ENCODE results near the gene MUCL3.

MUCL3 gene

DNA sequence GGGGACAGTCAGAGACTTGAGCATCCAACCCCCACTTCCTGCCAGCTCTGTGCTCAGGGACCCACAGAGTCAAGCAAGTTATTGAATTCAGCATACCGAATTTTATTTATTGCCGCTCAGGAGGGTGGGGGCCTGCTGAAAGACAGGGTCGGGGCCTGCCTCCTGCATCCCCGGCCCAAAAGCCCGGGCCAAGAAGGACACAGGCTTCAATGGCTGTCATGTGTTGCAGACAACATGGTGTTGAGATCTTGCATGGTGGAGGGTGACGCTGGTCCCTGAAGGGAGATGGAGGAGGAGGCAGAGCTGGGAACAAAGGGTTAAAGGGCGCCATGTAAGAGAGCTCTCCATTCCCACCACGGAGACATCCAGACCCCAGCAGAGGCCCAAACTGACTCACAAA, 9.5 kb upstream of the MUCL3 start:
- DNase-seq (ENCODE audit: low read depth): no peak
- no peak overlapping the region for H3K4me3 ChIP-seq (ENCODE audit: low read length)
- TF ChIP-seq, protein P1, sequence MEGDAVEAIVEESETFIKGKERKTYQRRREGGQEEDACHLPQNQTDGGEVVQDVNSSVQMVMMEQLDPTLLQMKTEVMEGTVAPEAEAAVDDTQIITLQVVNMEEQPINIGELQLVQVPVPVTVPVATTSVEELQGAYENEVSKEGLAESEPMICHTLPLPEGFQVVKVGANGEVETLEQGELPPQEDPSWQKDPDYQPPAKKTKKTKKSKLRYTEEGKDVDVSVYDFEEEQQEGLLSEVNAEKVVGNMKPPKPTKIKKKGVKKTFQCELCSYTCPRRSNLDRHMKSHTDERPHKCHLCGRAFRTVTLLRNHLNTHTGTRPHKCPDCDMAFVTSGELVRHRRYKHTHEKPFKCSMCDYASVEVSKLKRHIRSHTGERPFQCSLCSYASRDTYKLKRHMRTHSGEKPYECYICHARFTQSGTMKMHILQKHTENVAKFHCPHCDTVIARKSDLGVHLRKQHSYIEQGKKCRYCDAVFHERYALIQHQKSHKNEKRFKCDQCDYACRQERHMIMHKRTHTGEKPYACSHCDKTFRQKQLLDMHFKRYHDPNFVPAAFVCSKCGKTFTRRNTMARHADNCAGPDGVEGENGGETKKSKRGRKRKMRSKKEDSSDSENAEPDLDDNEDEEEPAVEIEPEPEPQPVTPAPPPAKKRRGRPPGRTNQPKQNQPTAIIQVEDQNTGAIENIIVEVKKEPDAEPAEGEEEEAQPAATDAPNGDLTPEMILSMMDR (IDR thresholded peaks at IDR 0.05; ENCODE audit: insufficient read depth, low read depth, low read length, missing control alignments): no peak

DNA sequence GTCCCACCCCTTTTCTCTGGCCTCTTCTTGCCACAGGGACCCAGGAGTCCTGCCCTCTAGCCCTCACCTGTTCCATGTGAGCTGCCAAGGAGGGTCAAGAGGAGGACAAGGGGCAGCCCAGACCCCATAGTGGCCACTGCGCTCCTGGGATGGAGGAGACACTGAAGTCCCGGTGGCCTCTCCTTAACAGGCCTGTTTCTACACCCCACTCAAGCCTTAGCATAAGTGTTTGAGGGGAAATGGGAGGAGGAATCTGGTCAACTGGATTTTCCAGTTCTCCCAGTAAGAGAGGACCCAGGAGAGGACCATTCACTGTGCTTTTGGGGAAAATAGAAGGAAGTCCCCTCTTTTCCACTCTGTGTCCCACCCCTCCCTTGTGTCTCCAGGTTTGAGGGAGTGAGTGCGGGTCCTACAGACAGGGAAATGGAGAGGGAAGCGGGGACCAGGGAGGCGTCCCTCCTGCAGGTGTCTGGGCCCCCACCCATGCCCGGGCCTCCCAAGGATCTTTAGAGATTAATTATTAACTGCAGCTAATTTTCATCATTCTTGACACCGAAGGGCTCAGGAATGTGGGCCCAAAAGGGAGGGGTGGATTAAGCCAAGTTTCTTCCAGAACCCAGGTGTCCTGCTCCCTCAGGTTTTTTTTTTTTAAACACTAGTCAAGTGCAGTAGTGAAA, 8.7 kb upstream of the MUCL3 start, which contains the start of gene SFTA2:
SFTA2 (minus strand) TSS at position 202 of the 677 bp plus-strand sequence; CDS start at position 128, 74 bp downstream.
- H3K4me3 ChIP-seq (ENCODE audit: low read length): no peak within 1 kb of the TSS
- TF ChIP-seq, protein P1 (IDR thresholded peaks at IDR 0.05; ENCODE audit: insufficient read depth, low read depth, low read length, missing control alignments): no peak
- DNase-seq (ENCODE audit: low read depth): no peak

DNA sequence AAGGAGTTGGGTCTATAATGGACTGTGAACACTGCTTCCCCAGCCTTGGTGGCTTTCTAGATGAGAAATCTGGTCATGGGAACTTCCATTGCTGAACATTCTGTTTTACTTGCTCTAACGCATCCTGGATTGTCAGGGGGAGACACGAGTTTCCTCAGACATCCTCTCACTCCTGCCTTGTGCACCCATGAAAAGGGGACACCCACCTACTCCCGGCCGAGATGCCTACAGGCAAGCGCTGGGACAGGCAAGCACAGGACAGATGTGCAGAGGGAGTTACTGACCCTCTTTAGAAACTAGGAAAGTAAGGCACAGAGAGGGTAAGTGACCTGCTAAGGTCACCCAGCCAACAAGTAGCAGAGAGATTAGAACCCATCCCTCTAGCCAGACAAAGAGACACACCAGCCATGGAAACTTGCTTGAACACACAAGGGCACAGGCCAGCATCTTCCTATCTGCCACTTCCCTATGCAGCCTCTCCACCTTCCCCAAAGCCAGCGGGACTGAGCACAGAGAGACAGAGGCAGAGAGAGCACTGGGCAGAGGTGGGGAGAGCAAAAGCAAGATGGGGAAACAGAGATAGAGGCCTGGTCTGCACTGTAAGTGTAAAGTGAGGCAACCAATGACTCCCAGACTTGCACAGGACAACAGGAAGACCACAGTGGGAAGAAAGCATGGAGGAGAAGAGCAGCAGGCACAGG, 8.0 kb upstream of the MUCL3 start:
- H3K4me3 ChIP-seq (ENCODE audit: low read length): no peak overlapping the region
- no peak for DNase-seq (ENCODE audit: low read depth)
- TF ChIP-seq, protein P1 (IDR thresholded peaks at IDR 0.05; ENCODE audit: insufficient read depth, low read depth, low read length, missing control alignments): no peak

DNA sequence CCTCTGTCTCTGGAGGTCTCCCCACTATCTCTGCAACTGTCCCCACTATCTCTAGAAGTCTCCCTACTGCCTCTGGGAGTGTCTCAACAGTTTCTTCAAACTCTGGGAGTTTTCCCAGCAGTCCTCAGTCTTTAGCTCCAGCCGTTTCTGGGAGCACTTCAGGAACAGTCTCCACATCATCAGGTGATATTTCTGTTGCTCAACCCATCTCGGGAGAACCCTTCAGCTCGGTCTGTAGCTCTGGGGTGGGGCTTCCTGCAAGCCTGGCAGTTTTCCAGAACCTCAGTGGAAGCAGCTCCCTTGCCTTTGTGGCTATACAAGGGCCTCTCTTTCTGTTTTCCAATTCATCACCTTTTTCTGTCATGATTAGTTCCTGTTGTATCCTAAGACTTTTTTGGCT, 5.8 kb upstream of the MUCL3 start:
- TF ChIP-seq, protein P1 (IDR thresholded peaks at IDR 0.05; ENCODE audit: insufficient read depth, low read depth, low read length, missing control alignments): no peak
- peak; percentile 75 for DNase-seq (ENCODE audit: low read depth)
- no peak overlapping the region for H3K4me3 ChIP-seq (ENCODE audit: low read length)

DNA sequence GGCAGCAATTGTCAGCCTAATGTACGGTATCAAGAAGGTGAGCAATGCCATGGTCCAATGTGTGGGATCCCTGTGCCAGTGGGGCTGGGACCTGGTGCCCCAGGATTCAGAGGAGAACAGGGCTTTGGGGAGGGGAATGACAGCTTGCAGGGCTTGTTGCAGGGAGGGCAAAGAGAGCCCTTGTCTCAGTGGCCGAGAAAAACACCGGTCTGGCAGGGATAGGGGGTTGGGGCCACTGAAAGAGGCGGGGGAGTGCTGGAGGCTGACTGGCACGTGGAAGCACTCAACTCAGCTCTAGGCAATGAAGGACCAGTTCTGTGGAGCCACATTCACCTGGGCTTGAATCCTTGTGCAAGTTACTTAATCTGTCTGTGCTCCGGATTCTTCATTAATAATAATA, 3.5 kb upstream of the MUCL3 start:
- TF ChIP-seq, protein P1 (IDR thresholded peaks at IDR 0.05; ENCODE audit: insufficient read depth, low read depth, low read length, missing control alignments): no peak
- no peak overlapping the region for H3K4me3 ChIP-seq (ENCODE audit: low read length)
- DNase-seq (ENCODE audit: low read depth): no peak

DNA sequence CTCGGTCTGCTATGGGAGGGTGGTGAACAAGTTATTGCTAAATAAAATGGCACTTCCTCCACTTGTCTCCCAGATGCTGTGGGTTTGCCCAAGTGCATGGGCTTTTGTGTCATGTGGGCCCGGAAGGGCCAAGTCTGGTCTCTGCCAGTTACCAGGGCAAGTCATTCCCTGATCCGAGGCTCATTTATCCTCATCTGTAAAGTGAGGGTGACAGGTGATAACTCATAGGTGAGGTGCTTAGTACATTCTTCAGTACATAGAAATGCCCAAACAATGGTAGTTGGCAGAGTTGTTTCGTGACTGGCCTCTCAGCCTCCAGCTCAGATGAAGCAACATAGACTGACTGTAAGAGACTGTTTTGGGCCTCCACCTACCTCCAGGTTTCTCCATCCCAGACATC, 2.0 kb upstream of the MUCL3 start:
- DNase-seq (ENCODE audit: low read depth): peak; percentile 34
- no peak overlapping the region for H3K4me3 ChIP-seq (ENCODE audit: low read length)
- TF ChIP-seq, protein P1 (IDR thresholded peaks at IDR 0.05; ENCODE audit: insufficient read depth, low read depth, low read length, missing control alignments): no peak

All from epithelial cell of esophagus (primary cell).